Measurements from ENCODE around the gene OR6C75. TPM values are rescaled to one million over a fixed set of nuclear protein-coding genes. Genes with fewer than 3 reads are reported as not detected.
"Not testable (repeated sequence)": the region's sequence is repeated elsewhere in the genome, so short reads cannot be mapped to it uniquely, and the experiment has no call there.

Gene OR6C75
- not detected for polyA plus RNA-seq (ENCODE audit: insufficient read length in 3 of 3)

DNA sequence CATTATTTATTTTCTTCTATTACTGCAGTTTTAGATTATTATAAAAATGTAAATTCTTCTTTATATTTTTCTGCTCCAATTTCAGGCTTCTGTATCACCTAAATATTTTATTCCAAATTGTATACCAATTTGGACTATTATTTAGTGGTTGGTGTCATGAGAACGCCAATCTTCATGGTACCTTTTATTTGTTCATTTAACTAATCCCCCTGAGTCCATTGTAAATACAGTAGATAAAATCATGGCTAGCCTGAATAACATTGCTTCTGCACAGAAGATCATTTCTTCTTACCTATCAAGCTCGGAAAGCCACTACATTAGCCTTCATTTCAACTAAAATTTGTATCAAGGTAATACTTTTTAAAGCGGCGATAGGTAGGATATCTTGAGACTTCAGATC lies at the start of gene OR6C75:
OR6C75 (plus strand) TSS at position 301 of the 400 bp plus-strand sequence. CDS start 2,136 bp downstream, outside the sequence.
- DNase-seq (ENCODE audit: low read depth in 3 of 3, low spot score in 2 of 3) = no peak

GRCh38 chr12:55314043-55314442 lies 48.7 kb upstream of the OR6C75 start, which contains the start of gene OR6C1:
Gene OR6C1, plus strand, starts transcription at chr12:55314343. Its CDS starts 6,257 bp downstream, at chr12:55320600.
- no peak for DNase-seq (ENCODE audit: low read depth in 3 of 3, low spot score in 2 of 3)

- DNase-seq (ENCODE audit: low read depth in 3 of 3, low spot score in 2 of 3) = no peak
Observed at GRCh38 chr12:55320201-55320600, 42.6 kb upstream of the OR6C75 start.

DNA sequence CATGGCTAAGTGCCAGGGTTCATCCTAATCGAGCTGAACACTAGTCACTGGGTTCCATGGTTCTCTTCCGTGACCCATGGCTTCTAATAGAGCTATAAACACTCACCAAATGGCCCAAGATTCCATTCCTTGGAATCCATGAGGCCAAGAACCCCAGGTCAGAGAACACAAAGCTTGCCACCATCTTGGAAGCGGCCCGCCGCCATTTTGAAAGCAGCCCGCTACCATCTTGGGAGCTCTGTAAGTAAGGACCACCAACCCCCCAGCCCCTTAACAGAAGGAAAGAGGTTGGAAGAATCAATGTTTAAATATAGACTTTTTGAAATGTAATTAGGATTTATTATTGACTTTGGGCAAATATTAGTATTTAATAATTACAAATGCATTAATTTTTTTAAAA lies 37.0 kb upstream of the OR6C75 start:
- DNase-seq (ENCODE audit: low read depth in 3 of 3, low spot score in 2 of 3) = not testable (repeated sequence)

GRCh38 chr12:55330446-55330845 lies 32.3 kb upstream of the OR6C75 start, which contains the start of gene OR6C3:
Gene OR6C3, plus strand, starts transcription at chr12:55330746. Its CDS starts 955 bp downstream, at chr12:55331701.
- DNase-seq (ENCODE audit: low read depth in 3 of 3, low spot score in 2 of 3) = no peak

DNA sequence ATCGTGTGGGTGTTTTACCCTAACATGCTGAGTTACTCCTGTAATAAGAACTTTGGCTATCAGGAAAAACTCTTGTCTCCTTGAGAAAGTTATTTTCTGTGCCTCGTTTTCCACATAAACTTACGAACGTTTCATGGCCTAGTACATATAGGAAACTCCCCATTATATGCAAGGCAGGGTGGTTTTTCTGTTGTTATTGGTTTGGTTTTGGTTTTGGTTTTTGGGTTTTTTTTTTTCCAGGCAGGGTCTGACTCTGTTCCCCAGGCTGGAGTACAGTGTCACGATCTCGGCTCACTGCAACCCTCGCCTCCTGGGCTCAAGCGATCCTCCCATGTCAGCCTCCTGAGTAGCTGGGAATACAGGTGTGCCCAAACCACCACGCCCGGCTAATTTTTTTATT lies 26.8 kb upstream of the OR6C75 start:
- DNase-seq (ENCODE audit: low read depth in 3 of 3, low spot score in 2 of 3) = no peak

DNA sequence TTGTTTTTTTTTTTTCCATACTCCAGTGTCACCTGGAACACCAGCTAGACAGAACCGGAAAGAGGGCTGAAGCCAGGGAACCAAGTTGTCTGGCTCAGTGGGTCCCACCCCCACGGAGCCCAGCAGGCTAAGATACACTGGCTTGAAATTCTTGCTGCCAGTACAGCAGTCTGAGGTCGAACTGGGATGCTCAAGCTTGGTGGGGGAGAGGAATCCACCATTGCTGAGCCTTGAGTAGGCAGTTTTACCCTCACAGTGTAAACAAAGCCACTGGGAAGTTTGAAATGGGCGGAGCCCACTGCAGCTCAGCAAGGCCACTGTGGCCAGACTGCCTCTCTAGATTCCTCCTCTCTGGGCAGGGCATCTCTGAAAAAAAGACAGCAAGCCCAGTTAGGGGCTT lies 7.4 kb upstream of the OR6C75 start:
- DNase-seq (ENCODE audit: low read depth in 3 of 3, low spot score in 2 of 3) = not testable (repeated sequence)

DNA sequence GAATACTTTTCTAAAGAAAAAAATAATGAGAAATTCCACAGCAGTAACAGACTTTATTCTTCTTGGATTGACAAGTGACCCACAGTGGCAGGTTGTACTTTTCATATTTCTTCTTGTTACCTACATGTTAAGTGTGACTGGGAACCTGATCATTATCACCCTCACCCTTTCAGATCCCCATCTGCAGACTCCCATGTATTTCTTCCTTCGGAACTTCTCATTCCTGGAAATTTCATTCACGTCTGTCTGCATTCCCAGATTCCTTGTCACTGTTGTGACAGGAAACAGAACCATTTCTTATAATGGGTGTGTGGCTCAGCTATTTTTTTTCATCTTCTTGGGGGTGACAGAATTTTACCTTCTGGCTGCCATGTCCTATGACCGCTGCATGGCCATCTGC lies 2.3 kb downstream of the OR6C75 start:
- no peak for DNase-seq (ENCODE audit: low read depth in 3 of 3, low spot score in 2 of 3)

GRCh38 chr12:55372521-55372920 lies 9.7 kb downstream of the OR6C75 start:
- no peak for DNase-seq (ENCODE audit: low read depth in 3 of 3, low spot score in 2 of 3)

- DNase-seq (ENCODE audit: low read depth in 3 of 3, low spot score in 2 of 3) = no peak
Observed at GRCh38 chr12:55385891-55386290, 23.1 kb downstream of the OR6C75 start.

DNA sequence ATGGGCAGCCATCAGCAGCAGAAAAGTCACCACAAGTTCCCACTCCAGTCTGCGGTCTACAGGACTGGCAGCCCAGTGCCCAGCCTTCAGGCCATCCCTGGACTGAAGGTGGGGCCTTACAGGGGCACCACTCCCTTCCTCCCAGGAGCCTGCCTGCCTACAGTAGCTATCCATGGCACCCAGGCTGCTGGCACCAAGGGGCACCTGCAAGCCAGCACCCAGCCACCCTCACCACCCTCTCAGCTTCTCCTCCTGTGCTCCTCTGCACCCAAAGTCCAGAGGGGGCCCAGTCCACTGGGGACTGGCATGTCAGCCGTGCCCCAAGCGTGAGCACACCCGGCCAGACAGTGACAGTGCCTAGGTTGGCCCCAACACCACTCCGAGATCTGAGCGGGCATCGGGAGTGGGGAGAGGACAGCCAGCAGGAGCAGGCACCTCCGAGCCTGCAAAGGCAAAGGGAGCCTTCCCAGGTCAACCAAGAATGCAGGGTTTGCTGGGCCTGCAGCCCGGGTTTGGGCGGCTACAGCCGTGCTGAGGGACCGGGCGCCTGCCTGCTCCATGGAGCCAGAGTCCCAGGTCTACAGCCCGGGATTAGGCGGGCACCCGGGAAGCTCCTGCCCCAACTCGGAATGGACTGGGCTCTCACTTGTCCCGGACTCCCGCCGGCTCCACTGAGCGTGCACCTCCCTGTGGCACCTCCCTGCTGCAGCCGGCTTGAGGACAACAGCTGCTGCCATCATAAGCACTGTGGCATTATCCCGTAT lies 29.4 kb downstream of the OR6C75 start:
- no peak for DNase-seq (ENCODE audit: low read depth in 3 of 3, low spot score in 2 of 3)

GRCh38 chr12:55396326-55396725 lies 33.6 kb downstream of the OR6C75 start:
- DNase-seq (ENCODE audit: low read depth in 3 of 3, low spot score in 2 of 3) = no peak

DNA sequence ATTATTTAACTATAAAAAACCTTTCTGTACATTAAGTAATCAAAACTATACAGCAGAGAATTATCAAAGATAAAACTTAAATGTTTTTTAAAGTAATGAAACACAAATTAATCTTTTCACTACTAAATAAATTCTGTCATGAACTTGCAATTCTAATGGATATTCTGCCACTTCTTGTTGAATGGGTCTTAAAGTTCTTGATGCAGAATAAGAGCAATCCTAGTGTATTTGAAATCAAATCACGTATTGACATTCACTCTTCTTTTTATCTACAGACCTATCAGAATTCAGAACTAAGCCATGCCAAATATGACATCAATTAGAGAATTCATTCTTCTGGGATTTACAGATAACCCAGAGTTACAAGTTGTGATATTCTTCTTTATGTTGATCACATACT lies 37.5 kb downstream of the OR6C75 start, which contains the start of gene OR6C65:
OR6C65 (plus strand) TSS at position 301 of the 400 bp plus-strand sequence; CDS start at position 301, 0 bp downstream.
- no peak for DNase-seq (ENCODE audit: low read depth in 3 of 3, low spot score in 2 of 3)

DNA sequence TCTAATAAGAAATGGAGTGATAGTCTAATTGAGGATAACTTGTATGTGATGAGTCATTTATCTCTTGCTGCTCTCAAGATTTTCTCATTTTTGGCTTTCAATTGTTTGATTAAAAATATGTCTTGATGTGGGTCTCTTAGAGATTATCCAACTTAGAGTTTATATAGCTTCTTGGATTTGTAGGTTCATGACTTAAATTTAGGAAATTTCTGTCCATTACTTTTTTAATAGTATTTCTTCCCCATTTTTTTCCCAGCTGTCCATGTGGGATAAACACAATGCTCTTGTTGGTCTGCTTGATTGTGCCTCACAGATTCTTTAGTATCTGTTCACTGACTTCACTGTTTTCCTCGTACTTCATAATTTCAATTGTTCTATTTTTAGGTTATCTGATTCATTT lies 45.1 kb downstream of the OR6C75 start:
- no peak for DNase-seq (ENCODE audit: low read depth in 3 of 3, low spot score in 2 of 3)

GRCh38 chr12:55409133-55409532 lies 46.4 kb downstream of the OR6C75 start:
- not testable (repeated sequence) for DNase-seq (ENCODE audit: low read depth in 3 of 3, low spot score in 2 of 3)

GRCh38 chr12:55412138-55412537 lies 49.4 kb downstream of the OR6C75 start:
- DNase-seq (ENCODE audit: low read depth in 3 of 3, low spot score in 2 of 3) = not testable (repeated sequence)

GRCh38 chr12:55413498-55414388 lies 51.0 kb downstream of the OR6C75 start:
- not testable (repeated sequence) for DNase-seq (ENCODE audit: low read depth in 3 of 3, low spot score in 2 of 3)

DNA sequence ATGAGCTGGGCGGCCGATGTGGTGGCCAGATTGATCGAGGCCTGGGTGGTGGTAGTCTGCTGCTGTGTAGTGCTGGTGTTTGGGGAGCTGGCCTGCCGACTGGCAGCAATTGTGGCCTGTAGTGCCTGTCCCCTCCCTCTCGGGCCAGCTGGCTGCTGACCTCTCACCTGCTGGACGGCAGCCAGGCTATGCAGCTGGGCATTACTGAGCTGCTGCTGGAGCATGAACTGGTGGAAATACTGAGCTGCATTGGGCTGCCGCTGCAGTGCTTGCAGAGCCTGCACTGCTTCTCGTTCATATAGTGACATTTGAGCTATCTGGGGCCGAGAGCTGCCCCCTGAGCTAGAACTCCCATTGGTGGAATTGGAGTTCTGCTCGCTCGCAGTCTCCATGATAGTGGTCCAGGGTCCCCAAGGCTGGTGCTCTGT lies 51.6 kb downstream of the OR6C75 start:
- not testable (repeated sequence) for DNase-seq (ENCODE audit: low read depth in 3 of 3, low spot score in 2 of 3)

DNA sequence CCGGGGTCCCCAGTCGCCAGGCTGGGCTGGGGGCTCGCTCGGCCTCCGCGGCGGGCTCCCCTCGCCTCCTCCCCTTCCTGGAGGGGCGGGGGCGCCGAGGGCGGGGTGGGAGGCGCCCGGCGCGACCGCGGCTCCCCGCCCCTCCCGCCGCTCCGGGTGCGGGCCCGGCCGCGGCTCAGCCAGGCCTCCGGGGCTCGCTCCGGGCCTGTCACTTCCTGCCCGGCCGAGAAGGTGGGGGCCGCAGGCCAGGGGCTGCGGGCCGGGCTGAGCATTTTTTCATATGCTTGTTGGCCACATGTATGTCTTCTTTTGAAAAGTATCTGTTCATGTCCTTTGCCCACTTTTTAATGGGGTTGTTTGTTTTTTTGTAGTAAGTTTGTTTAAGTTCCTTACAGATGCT lies 52.1 kb downstream of the OR6C75 start:
- not testable (repeated sequence) for DNase-seq (ENCODE audit: low read depth in 3 of 3, low spot score in 2 of 3)

- no peak for DNase-seq (ENCODE audit: low read depth in 3 of 3, low spot score in 2 of 3)
Observed at GRCh38 chr12:55416961-55417360, 54.2 kb downstream of the OR6C75 start.

All from right renal cortex interstitium (tissue), 3 donors.